ENCODE measurements around the gene AMACR. TPM values are rescaled to one million over a fixed set of nuclear protein-coding genes. Genes with fewer than 3 reads are reported as not detected.

AMACR gene
- 9.0 TPM for total RNA-seq (ENCODE audit: unreplicated experiment)
- long read RNA-seq, full-length matches to known transcripts, result 13 of 13 reads
- long read RNA-seq, partial matches to known transcripts, result 0 of 13 reads
- long read RNA-seq, other reads (novel, unspliced or antisense), result 0 of 13 reads

DNA sequence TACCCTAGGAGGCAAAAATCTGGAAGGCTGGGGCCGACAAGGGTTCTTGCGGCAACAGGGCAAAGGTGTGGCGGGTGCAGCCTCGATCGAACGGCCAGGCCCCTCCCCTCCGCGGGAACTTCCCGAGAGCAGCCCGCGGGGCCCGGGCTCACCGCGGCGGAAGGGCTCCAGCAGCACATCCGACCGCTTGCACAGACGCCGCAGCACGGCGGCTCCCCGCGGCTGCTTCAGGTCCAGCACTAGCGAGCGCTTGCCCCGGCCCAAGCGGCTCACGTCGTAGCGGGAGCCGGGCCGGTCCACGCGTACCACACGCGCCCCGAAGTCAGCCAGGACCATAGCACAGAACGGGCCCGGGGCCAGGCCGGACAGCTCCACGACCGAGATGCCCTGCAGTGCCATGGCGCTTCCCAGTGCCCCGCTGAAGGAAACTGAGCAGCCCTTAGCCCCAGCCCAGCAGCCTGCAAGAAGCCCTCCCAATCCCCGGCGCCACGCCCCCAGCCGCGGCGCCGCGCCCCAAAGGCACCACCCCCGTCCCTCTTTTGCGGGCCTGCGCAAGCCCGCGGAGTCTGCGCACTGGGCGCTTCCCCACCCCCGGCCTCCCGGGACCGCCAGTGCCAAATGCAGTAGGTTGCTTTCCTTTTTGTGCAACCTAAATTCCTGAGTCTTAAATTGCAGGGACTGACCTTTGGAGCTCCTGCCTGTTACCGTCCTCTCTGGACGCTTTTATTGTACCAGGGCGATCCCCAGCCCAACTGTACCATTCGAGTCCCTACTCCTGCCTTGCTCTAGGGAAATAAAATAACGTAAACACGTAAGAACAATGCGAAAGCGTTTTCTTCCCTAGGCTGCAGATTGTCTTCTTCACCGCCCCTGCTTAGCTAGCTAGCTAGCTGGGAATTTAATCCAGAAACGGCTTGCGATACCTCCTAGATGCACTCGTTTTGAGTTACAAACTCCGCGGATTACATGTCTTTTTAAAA, at the start of gene AMACR:
TSS of gene AMACR (minus strand) at position 430 of the 980 bp plus-strand sequence. CDS start at position 399, 31 bp downstream.
- Mint-ChIP-seq H3K4me3 (ENCODE audit: unreplicated experiment) (peak within 1 kb of the TSS; percentile 96), H3K36me3 (ENCODE audit: unreplicated experiment) (peaks cover 6% of the 10 kb centered on the region), H3K9me3 (ENCODE audit: unreplicated experiment) (peaks cover 5% of the 10 kb centered on the region), H3K4me1 (ENCODE audit: low read depth, unreplicated experiment) (peaks cover 9% of the 10 kb centered on the region), H3K27ac (ENCODE audit: unreplicated experiment) (peak within 1 kb of the TSS; percentile 97), H3K27me3 (ENCODE audit: unreplicated experiment) (peaks cover 4% of the 10 kb centered on the region)
- peak; percentile 97 for DNase-seq
- TF ChIP-seq, protein P1, sequence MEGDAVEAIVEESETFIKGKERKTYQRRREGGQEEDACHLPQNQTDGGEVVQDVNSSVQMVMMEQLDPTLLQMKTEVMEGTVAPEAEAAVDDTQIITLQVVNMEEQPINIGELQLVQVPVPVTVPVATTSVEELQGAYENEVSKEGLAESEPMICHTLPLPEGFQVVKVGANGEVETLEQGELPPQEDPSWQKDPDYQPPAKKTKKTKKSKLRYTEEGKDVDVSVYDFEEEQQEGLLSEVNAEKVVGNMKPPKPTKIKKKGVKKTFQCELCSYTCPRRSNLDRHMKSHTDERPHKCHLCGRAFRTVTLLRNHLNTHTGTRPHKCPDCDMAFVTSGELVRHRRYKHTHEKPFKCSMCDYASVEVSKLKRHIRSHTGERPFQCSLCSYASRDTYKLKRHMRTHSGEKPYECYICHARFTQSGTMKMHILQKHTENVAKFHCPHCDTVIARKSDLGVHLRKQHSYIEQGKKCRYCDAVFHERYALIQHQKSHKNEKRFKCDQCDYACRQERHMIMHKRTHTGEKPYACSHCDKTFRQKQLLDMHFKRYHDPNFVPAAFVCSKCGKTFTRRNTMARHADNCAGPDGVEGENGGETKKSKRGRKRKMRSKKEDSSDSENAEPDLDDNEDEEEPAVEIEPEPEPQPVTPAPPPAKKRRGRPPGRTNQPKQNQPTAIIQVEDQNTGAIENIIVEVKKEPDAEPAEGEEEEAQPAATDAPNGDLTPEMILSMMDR (IDR thresholded peaks at IDR 0.05; ENCODE audit: partially characterized antibody, unreplicated experiment), result no peak

DNA sequence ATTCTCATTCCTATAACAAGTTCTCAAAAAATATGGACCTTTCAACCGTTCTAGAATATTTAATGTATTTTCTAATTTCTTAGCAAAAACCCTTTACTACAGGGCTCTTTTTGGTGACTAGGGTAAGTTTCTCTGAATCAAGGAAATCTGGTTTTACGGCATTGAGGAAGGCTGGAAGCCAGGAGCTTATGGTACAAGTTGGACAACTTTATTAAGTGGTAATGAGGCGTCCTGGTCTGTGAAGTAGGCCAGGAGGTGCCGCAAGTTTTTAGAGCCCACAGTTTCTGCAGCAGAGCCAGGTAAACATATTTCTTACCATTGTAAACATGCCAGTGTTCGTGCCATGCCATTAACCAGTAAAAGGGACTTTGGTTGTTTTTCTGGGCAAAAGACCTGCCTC, 49.7 kb upstream of the AMACR start:
- TF ChIP-seq, protein P1 (IDR thresholded peaks at IDR 0.05; ENCODE audit: partially characterized antibody, unreplicated experiment), result no peak
- Mint-ChIP-seq H3K27ac (ENCODE audit: unreplicated experiment) (no peak overlapping the region), H3K4me3 (ENCODE audit: unreplicated experiment) (no peak overlapping the region), H3K27me3 (ENCODE audit: unreplicated experiment) (peaks cover 6% of the 10 kb centered on the region), H3K9me3 (ENCODE audit: unreplicated experiment) (peaks cover 2% of the 10 kb centered on the region), H3K4me1 (ENCODE audit: low read depth, unreplicated experiment) (peaks cover 22% of the 10 kb centered on the region), H3K36me3 (ENCODE audit: unreplicated experiment) (peaks cover 9% of the 10 kb centered on the region)
- DNase-seq, result no peak

DNA sequence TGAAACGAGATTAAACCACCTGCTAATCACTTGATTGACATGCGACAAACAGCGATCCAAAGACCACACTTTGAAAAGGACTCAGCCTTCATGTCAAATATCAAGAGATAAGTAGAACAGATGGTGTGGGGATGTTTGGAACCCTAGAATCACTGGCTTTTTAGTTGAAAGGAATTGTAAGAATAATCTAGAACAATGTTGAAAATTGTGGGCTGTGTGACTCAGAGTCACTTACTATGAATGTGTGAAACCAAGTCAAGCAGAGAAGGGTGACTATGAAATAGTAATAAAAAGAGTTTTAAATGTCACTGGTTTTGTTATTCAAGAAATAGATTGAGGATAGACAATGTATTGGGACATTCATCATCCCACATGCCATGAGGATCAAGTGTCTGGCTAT, 49.3 kb upstream of the AMACR start:
- Mint-ChIP-seq H3K4me3 (ENCODE audit: unreplicated experiment) (no peak overlapping the region), H3K27me3 (ENCODE audit: unreplicated experiment) (peaks cover 6% of the 10 kb centered on the region), H3K9me3 (ENCODE audit: unreplicated experiment) (peaks cover 2% of the 10 kb centered on the region), H3K27ac (ENCODE audit: unreplicated experiment) (no peak overlapping the region), H3K4me1 (ENCODE audit: low read depth, unreplicated experiment) (peaks cover 22% of the 10 kb centered on the region), H3K36me3 (ENCODE audit: unreplicated experiment) (peaks cover 5% of the 10 kb centered on the region)
- DNase-seq, result no peak
- TF ChIP-seq, protein P1 (IDR thresholded peaks at IDR 0.05; ENCODE audit: partially characterized antibody, unreplicated experiment), result no peak

DNA sequence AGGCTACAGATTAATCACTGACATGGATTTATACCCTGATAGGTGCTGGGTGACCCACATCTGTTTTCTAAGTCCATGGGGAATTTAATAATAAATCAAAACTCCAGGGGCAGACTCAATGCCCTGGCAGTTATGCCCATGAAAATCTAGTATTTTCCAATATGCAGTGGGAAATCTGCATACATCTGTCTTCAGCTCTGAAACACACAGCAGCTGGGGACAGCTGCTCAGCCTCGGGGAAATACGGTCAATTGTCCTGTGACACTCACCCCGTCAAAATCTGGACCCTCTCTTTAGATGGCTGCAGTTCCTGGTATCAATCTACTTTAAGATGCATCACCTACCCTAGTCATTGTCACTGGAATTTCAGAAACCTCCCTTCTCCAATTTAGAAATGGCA, 47.8 kb upstream of the AMACR start:
- H3K4me3 Mint-ChIP-seq (ENCODE audit: unreplicated experiment), result no peak overlapping the region
- TF ChIP-seq, protein P1 (IDR thresholded peaks at IDR 0.05; ENCODE audit: partially characterized antibody, unreplicated experiment), result no peak
- peaks cover 22% of the 10 kb centered on the region for H3K4me1 Mint-ChIP-seq (ENCODE audit: low read depth, unreplicated experiment)
- peaks cover 2% of the 10 kb centered on the region for H3K9me3 Mint-ChIP-seq (ENCODE audit: unreplicated experiment)
- no peaks in the 10 kb centered on the region for H3K36me3 Mint-ChIP-seq (ENCODE audit: unreplicated experiment)
- peaks cover 5% of the 10 kb centered on the region for H3K27me3 Mint-ChIP-seq (ENCODE audit: unreplicated experiment)
- no peak for DNase-seq
- H3K27ac Mint-ChIP-seq (ENCODE audit: unreplicated experiment), result peak overlapping the region; percentile 30

DNA sequence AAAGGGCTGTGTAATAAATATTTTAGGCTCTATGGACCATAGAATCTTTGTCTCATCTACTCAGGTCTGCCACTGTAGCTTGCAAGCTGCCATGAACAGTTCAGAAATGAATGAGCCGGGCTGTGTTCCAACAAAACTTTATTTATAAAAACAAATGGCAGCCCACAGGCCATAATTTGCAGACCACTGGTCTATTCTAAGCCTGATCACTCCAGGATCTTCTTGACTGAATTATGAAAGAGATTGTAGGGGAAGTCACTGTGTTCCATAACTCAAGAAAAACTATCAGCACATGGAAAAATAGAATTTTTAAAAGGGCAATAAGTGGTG, 46.5 kb upstream of the AMACR start:
- Mint-ChIP-seq H3K4me3 (ENCODE audit: unreplicated experiment) (no peak overlapping the region), H3K27ac (ENCODE audit: unreplicated experiment) (peak overlapping the region; percentile 50), H3K4me1 (ENCODE audit: low read depth, unreplicated experiment) (peaks cover 22% of the 10 kb centered on the region), H3K27me3 (ENCODE audit: unreplicated experiment) (peaks cover 4% of the 10 kb centered on the region), H3K9me3 (ENCODE audit: unreplicated experiment) (peaks cover 2% of the 10 kb centered on the region), H3K36me3 (ENCODE audit: unreplicated experiment) (no peaks in the 10 kb centered on the region)
- TF ChIP-seq, protein P1 (IDR thresholded peaks at IDR 0.05; ENCODE audit: partially characterized antibody, unreplicated experiment), result no peak
- DNase-seq, result no peak

Measured in glutamatergic neuron (in vitro differentiated cells).